SK-N-SH treated with all-trans-retinoic acid at 6 μM for 48 hours (cell line): ENCODE measurements around the gene CYP19A1.

Experiments used
- ATAC-seq: fragments of 200-7000 bp; cut with Tn5 transposase; 3 replicates; pipeline ENCODE4 v1.9.1; 2020; ENCODE audit warnings: mild to moderate bottlenecking, moderate library complexity
- ARNTL ChIP-seq: fragments of 450-650 bp; formaldehyde crosslinking; IDR thresholded peaks from 2 replicates; pipeline ENCODE4 v1.5.0; 2020; ENCODE audit warnings: low read depth, mild to moderate bottlenecking, moderate library complexity, borderline replicate concordance
- BACH2 ChIP-seq: fragments of 250-450 bp; sonication (Bioruptor Pico); IDR thresholded peaks from 2 replicates; pipeline ENCODE4 v1.9.0; 2021; ENCODE audit warnings: mild to moderate bottlenecking, borderline replicate concordance
- CREB5 ChIP-seq: fragments of 250-450 bp; sonication (Bioruptor Pico); IDR thresholded peaks from 2 replicates; pipeline ENCODE4 v1.5.1; 2020; ENCODE audit warnings: low read depth, mild to moderate bottlenecking, moderate library complexity
- CSDC2 ChIP-seq: fragments of 250-450 bp; sonication (Bioruptor Pico); IDR thresholded peaks from 2 replicates; pipeline ENCODE4 v1.5.0; 2020; ENCODE audit warnings: mild to moderate bottlenecking, moderate library complexity
- CSRNP3 ChIP-seq: fragments of 250-450 bp; sonication (Bioruptor Pico); IDR thresholded peaks from 2 replicates; pipeline ENCODE4 v1.5.1; 2021; ENCODE audit warnings: mild to moderate bottlenecking, moderate library complexity
- ESRRG ChIP-seq: fragments of 250-450 bp; sonication (Bioruptor Pico); IDR thresholded peaks from 2 replicates; pipeline ENCODE4 v1.6.1; 2021; ENCODE audit warnings: mild to moderate bottlenecking
- GLIS3 ChIP-seq: fragments of 250-450 bp; sonication (Bioruptor Pico); IDR thresholded peaks from 2 replicates; pipeline ENCODE4 v1.5.0; 2020; ENCODE audit warnings: mild to moderate bottlenecking, moderate library complexity
- ISL1 ChIP-seq: fragments of 250-450 bp; sonication (Bioruptor Pico); IDR thresholded peaks from 2 replicates; pipeline ENCODE4 v2.1.2; 2022; ENCODE audit warnings: mild to moderate bottlenecking, moderate library complexity
- OSR1 ChIP-seq: fragments of 250-450 bp; sonication (Bioruptor Pico); IDR thresholded peaks from 2 replicates; pipeline ENCODE4 v1.8.0; 2022; ENCODE audit warnings: moderate library complexity, mild to moderate bottlenecking, inconsistent platforms
- PATZ1 ChIP-seq: fragments of 250-450 bp; sonication (Bioruptor Pico); IDR thresholded peaks from 2 replicates; pipeline ENCODE4 v1.8.0; 2020; ENCODE audit warnings: mild to moderate bottlenecking, moderate library complexity, borderline replicate concordance
- POU6F1 ChIP-seq: fragments of 250-450 bp; sonication (Bioruptor Pico); IDR thresholded peaks from 2 replicates; pipeline ENCODE4 v1.8.0; 2021; ENCODE audit warnings: low read depth, mild to moderate bottlenecking, moderate library complexity, borderline replicate concordance
- PPARA ChIP-seq: fragments of 250-450 bp; sonication (Bioruptor Pico); IDR thresholded peaks from 2 replicates; pipeline ENCODE4 v1.5.0; 2020; ENCODE audit warnings: mild to moderate bottlenecking, borderline replicate concordance
- RARB ChIP-seq: fragments of 250-450 bp; sonication (Bioruptor Pico); IDR thresholded peaks from 2 replicates; pipeline ENCODE4 v1.8.0; 2021; ENCODE audit warnings: mild to moderate bottlenecking, moderate library complexity
- SNAI2 ChIP-seq: fragments of 250-450 bp; sonication (Bioruptor Pico); IDR thresholded peaks from 2 replicates; pipeline ENCODE4 v1.5.0; 2020; ENCODE audit warnings: mild to moderate bottlenecking, moderate library complexity
- TCF4 ChIP-seq: fragments of 250-450 bp; sonication (Bioruptor Pico); IDR thresholded peaks from 2 replicates; pipeline ENCODE4 v1.8.0; 2021; ENCODE audit warnings: mild to moderate bottlenecking, moderate library complexity, borderline replicate concordance
- TSHZ2 ChIP-seq: fragments of 250-450 bp; sonication (Bioruptor Pico); IDR thresholded peaks from 2 replicates; pipeline ENCODE4 v1.5.0; 2020; ENCODE audit warnings: mild to moderate bottlenecking, moderate library complexity
- ZC3H10 ChIP-seq: fragments of 250-450 bp; sonication (Bioruptor Pico); IDR thresholded peaks from 2 replicates; pipeline ENCODE4 v1.5.1; 2021; ENCODE audit warnings: mild to moderate bottlenecking, moderate library complexity
- ZFP3 ChIP-seq: fragments of 250-450 bp; sonication (Bioruptor Pico); IDR thresholded peaks from 2 replicates; pipeline ENCODE4 v1.5.0; 2020; ENCODE audit warnings: mild to moderate bottlenecking, moderate library complexity
- ZFP30 ChIP-seq: fragments of 450-650 bp; formaldehyde crosslinking; IDR thresholded peaks from 2 replicates; pipeline ENCODE4 v1.5.0; 2022; ENCODE audit warnings: mild to moderate bottlenecking, moderate library complexity
- ZNF565 ChIP-seq: fragments of 450-650 bp; formaldehyde crosslinking; conservative IDR thresholded peaks from 2 replicates; pipeline ENCODE4 v1.5.0; 2020; ENCODE audit warnings: low read depth, mild to moderate bottlenecking, moderate library complexity
- ZNF70 ChIP-seq: fragments of 450-650 bp; formaldehyde crosslinking; IDR thresholded peaks from 2 replicates; pipeline ENCODE4 v1.5.0; 2020; ENCODE audit warnings: mild to moderate bottlenecking, moderate library complexity
- ZNF8 ChIP-seq: fragments of 450-650 bp; formaldehyde crosslinking; IDR thresholded peaks from 2 replicates; pipeline ENCODE4 v1.5.0; 2020; ENCODE audit warnings: mild to moderate bottlenecking, moderate library complexity

The CYP19A1 gene

GRCh38 chr15:51319539-51319938 is 18.9 kb downstream of the CYP19A1 start:
- TF ChIP-seq ESRRG (CRISPR knock-in tag): no peak
- no peak for TF ChIP-seq RARB
- no peak for TF ChIP-seq TCF4
- TF ChIP-seq ZFP3 (CRISPR knock-in tag): no peak
- no peak for TF ChIP-seq OSR1 (CRISPR knock-in tag)
- TF ChIP-seq ISL1 (CRISPR knock-in tag): no peak
- TF ChIP-seq ZFP30 (CRISPR knock-in tag): no peak
- no peak for TF ChIP-seq ZNF565 (CRISPR knock-in tag)
- TF ChIP-seq CSRNP3 (CRISPR knock-in tag): no peak
- no peak for TF ChIP-seq PPARA (CRISPR knock-in tag)
- no peak for TF ChIP-seq ZNF8 (CRISPR knock-in tag)
- TF ChIP-seq BACH2: no peak
- no peak for TF ChIP-seq CREB5 (CRISPR knock-in tag)
- TF ChIP-seq ZC3H10 (CRISPR knock-in tag): no peak
- TF ChIP-seq ZNF70 (CRISPR knock-in tag): no peak
- TF ChIP-seq CSDC2 (CRISPR knock-in tag): no peak
- no peak for TF ChIP-seq TSHZ2
- no peak for TF ChIP-seq SNAI2 (CRISPR knock-in tag)
- no peak for TF ChIP-seq PATZ1
- TF ChIP-seq GLIS3 (CRISPR knock-in tag): no peak
- ATAC-seq: no peak

GRCh38 chr15:51318382-51319150 is 19.8 kb downstream of the CYP19A1 start:
- TF ChIP-seq ZFP30 (CRISPR knock-in tag) (no peak), RARB (no peak), GLIS3 (CRISPR knock-in tag) (no peak), PPARA (CRISPR knock-in tag) (no peak), ZNF565 (CRISPR knock-in tag) (no peak)
- ATAC-seq: no peak

GRCh38 chr15:51316636-51317035 is 21.8 kb downstream of the CYP19A1 start:
- no peak for ATAC-seq
- TF ChIP-seq RARB (no peak), SNAI2 (CRISPR knock-in tag) (no peak), CSDC2 (CRISPR knock-in tag) (no peak), ZFP30 (CRISPR knock-in tag) (no peak), ARNTL (CRISPR knock-in tag) (no peak), ZFP3 (CRISPR knock-in tag) (no peak), PPARA (CRISPR knock-in tag) (no peak), ISL1 (CRISPR knock-in tag) (no peak), POU6F1 (no peak)
